ENCODE results near the gene DPYSL5. TPM values are rescaled to one million over a fixed set of nuclear protein-coding genes. Genes with fewer than 3 reads are reported as not detected.
A peak's percentile ranks its signal among the peaks of the same experiment; 100 is the strongest.

Gene DPYSL5
- total and polyA plus RNA-seq, 2 of the 8 experiments (the other 6 are each of a cell fraction or from before 2014, with no cell fraction given), result 11.9 to 16.4 TPM

- H2BK15ac ChIP-seq (ENCODE audit: low read length), result no peak overlapping the region
- no peak overlapping the region for H3K23ac ChIP-seq (ENCODE audit: insufficient read length)
- FAIRE-seq (no peak), DNase-seq (ENCODE audit: low read depth in 1 of 2, low spot score in 2 of 2) (no peak)
- H4K5ac ChIP-seq (ENCODE audit: insufficient read length, low read depth, low read length), result no peak overlapping the region
- no peak overlapping the region for H4K91ac ChIP-seq (replicated peaks; ENCODE audit: insufficient read length, low read length)
- no peak overlapping the region for H4K8ac ChIP-seq (ENCODE audit: extremely low read depth, insufficient read depth, low read length)
- H3K23me2 ChIP-seq (ENCODE audit: low read depth, low read length), result no peaks in the 10 kb centered on the region
- no peaks in the 10 kb centered on the region; a peak in 1 of 7 replicates for H3K27me3 ChIP-seq (replicated peaks in 1 of 4; ENCODE audit: control insufficient read depth in 3 of 4, extremely low read depth in 1 of 4, insufficient read depth in 3 of 4, low read length in 3 of 4)
- no peak overlapping the region for H3K56ac ChIP-seq (replicated peaks; ENCODE audit: insufficient read length, low read depth, low read length)
- peaks cover 0 to 2% (median 0%) of the 10 kb centered on the region in 4 experiments; a peak in 2 of 7 replicates for H3K4me1 ChIP-seq (replicated peaks in 1 of 4; ENCODE audit: control insufficient read depth in 3 of 4, insufficient read depth in 4 of 4, low read length in 3 of 4)
- H3K9me3 ChIP-seq (ENCODE audit: insufficient read depth in 2 of 2, low read depth in 1 of 2, low read length in 1 of 2), result no peaks in the 10 kb centered on the region
- no peak overlapping the region for H2BK5ac ChIP-seq (ENCODE audit: low read depth, low read length)
- no peak overlapping the region for H3K4me3 ChIP-seq (ENCODE audit: extremely low read depth in 1 of 4, insufficient read depth in 2 of 4, low read depth in 3 of 4, low read length in 4 of 4)
- H2BK12ac ChIP-seq (ENCODE audit: low read depth, low read length), result no peak overlapping the region
- WGBS, 2 experiments (ENCODE audit: extremely low coverage in 1 of 2, insufficient coverage in 1 of 2, insufficient read length in 1 of 2, insufficient replicate concordance in 2 of 2, low coverage in 1 of 2, low lambda C conversion rate in 2 of 2, missing lambda C conversion rate in 1 of 2), result 73% methylated on average over 3 of the region's 3 CpGs; no CpG with 5 or more reads in 1 of the 2 experiments
- ChIA-PET POLR2A (ENCODE audit: partially characterized antibody) (interaction anchor here (0.9 kb wide), 1 partner anchor 9 kb away, joined by 4 read pairs; no protein-coding TSS in a partner anchor), CTCF (ENCODE audit: partially characterized antibody) (interaction anchor here (0.6 to 21.6 kb wide), 7 partner anchors 14 to 322 kb away, joined by 3 to 416 read pairs (median 31); partner anchors contain the start of gene DPYSL5)
- H3K4me2 ChIP-seq (ENCODE audit: insufficient read depth in 1 of 2, low read depth in 2 of 2, low read length in 2 of 2), result no peak overlapping the region
- H2AK5ac ChIP-seq (ENCODE audit: low read depth, low read length), result no peak overlapping the region
- H3K18ac ChIP-seq (ENCODE audit: extremely low read depth, low read length), result no peak overlapping the region
- H2BK20ac ChIP-seq (ENCODE audit: low read length), result no peak overlapping the region
- no peaks in the 10 kb centered on the region for H3K79me2 ChIP-seq (ENCODE audit: control insufficient read depth in 1 of 2, insufficient read depth in 2 of 2, low read length in 2 of 2)
- H3K36me3 ChIP-seq (ENCODE audit: control insufficient read depth in 2 of 4, insufficient read depth in 4 of 4, low read length in 3 of 4), result no peaks in the 10 kb centered on the region
- H2BK120ac ChIP-seq (replicated peaks; ENCODE audit: low read depth, low read length), result no peak overlapping the region
- H3K27ac ChIP-seq (ENCODE audit: low read depth, low read length), result no peak overlapping the region
- no peaks in the 10 kb centered on the region for H4K20me1 ChIP-seq (replicated peaks in 1 of 2; ENCODE audit: control insufficient read depth in 1 of 2, insufficient read depth in 2 of 2, low read length in 2 of 2)
- no peak overlapping the region for H3K4ac ChIP-seq (replicated peaks; ENCODE audit: insufficient read length, low read depth, low read length)
- H2AFZ ChIP-seq (ENCODE audit: low read length), result peak overlapping the region; percentile 72
- no peaks in the 10 kb centered on the region for H3K79me1 ChIP-seq (ENCODE audit: low read depth, low read length)
- no peak overlapping the region; a peak in 1 of 7 replicates for H3K9ac ChIP-seq (replicated peaks in 1 of 4; ENCODE audit: extremely low read depth in 1 of 4, low read depth in 3 of 4, low read length in 3 of 4)
- no peak overlapping the region for H3K14ac ChIP-seq (ENCODE audit: insufficient read length)
- TF ChIP-seq USF2 (IDR thresholded peaks at IDR 0.05; ENCODE audit: low read length) (no peak), TAF7 (optimal IDR thresholded peaks at IDR 0.05; ENCODE audit: borderline replicate concordance, low read depth, low read length) (no peak), BRCA1 (IDR thresholded peaks at IDR 0.05; ENCODE audit: low read depth, low read length) (no peak), BCL11A (IDR thresholded peaks at IDR 0.05; ENCODE audit: low read depth in 2 of 2, low read length in 2 of 2) (no peak), SP2 (IDR thresholded peaks at IDR 0.05; ENCODE audit: low read length) (no peak), JUN (IDR thresholded peaks at IDR 0.05; ENCODE audit: low read depth, low read length) (no peak), EZH2 (IDR thresholded peaks at IDR 0.05; ENCODE audit: low read depth, low read length, severe bottlenecking) (no peak), SIX5 (IDR thresholded peaks at IDR 0.05; ENCODE audit: low read depth, low read length) (no peak), GTF2F1 (IDR thresholded peaks at IDR 0.05; ENCODE audit: borderline replicate concordance, low read depth, low read length) (no peak), ZNF274 (IDR thresholded peaks at IDR 0.05; ENCODE audit: borderline replicate concordance, extremely low read depth, low read length) (no peak), KDM5A (IDR thresholded peaks at IDR 0.05; ENCODE audit: low read length) (no peak), YY1 (IDR thresholded peaks at IDR 0.05; ENCODE audit: low read depth, low read length) (no peak)
- TF ChIP-seq, protein P1, sequence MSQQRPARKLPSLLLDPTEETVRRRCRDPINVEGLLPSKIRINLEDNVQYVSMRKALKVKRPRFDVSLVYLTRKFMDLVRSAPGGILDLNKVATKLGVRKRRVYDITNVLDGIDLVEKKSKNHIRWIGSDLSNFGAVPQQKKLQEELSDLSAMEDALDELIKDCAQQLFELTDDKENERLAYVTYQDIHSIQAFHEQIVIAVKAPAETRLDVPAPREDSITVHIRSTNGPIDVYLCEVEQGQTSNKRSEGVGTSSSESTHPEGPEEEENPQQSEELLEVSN (IDR thresholded peaks at IDR 0.05), result no peak
Observed at GRCh38 chr2:26957534-26957933, 109.6 kb downstream of the DPYSL5 start.
